Lower leg skin (tissue), 4 donors: ENCODE results near the gene NOVA2. TPM values are rescaled to one million over a fixed set of nuclear protein-coding genes. Genes with fewer than 3 reads are reported as not detected.

Experiments
- DNase-seq, 2 donors: peaks; one replicate each; pipeline ENCODE4 v3.0.0-alpha.2; 2019; ENCODE audit warnings: low spot score in 2 of 2
- H3K4me3 ChIP-seq: fragments of 200-600 bp; sonication (generic); 2 replicates; pipeline ENCODE4 v1.5.1; 2017; ENCODE audit warnings: mild to moderate bottlenecking, low read depth; ENCODE audit not compliant: poor library complexity, severe bottlenecking
- POLR2A ChIP-seq, 2 donors: fragments of 450-650 bp; IDR thresholded peaks; one replicate each; pipeline ENCODE4 v1.6.1; 2016 to 2017; ENCODE audit warnings: antibody characterized with exemption in 2 of 2, mild to moderate bottlenecking in 1 of 2, moderate library complexity in 1 of 2
- WGBS, 2 donors: methylation state at CpG; one replicate each; pipeline ENCODE4 v1.1.5; 2018; 5-methylcytosine and 5-hydroxymethylcytosine counted together
- intact Hi-C: fragments of 100-400 bp; cut with DNase I; formaldehyde crosslinking; loops from one replicate; pipeline ENCODE4 v1.15.0; 2023; ENCODE audit warnings: low total_unique reads
- total RNA-seq, 4 donors: library from RNA; depleted of rRNA; stranded (reverse); fragments of >200 nt; gene quantifications; one replicate each; pipeline ENCODE4 v1.1.0, GENCODE V29; 2016
- TF ChIP-seq, protein P1 (sequence below), 3 donors: fragments of 450-650 bp; IDR thresholded peaks; one replicate each; pipeline ENCODE4 v1.5.1; 2016; ENCODE audit warnings: antibody characterized with exemption in 3 of 3, mild to moderate bottlenecking in 3 of 3, moderate library complexity in 2 of 3

Gene NOVA2
- total RNA-seq, 4 donors from 2014 or later, result 0.25 to 0.91 (median 0.66) TPM

DNA sequence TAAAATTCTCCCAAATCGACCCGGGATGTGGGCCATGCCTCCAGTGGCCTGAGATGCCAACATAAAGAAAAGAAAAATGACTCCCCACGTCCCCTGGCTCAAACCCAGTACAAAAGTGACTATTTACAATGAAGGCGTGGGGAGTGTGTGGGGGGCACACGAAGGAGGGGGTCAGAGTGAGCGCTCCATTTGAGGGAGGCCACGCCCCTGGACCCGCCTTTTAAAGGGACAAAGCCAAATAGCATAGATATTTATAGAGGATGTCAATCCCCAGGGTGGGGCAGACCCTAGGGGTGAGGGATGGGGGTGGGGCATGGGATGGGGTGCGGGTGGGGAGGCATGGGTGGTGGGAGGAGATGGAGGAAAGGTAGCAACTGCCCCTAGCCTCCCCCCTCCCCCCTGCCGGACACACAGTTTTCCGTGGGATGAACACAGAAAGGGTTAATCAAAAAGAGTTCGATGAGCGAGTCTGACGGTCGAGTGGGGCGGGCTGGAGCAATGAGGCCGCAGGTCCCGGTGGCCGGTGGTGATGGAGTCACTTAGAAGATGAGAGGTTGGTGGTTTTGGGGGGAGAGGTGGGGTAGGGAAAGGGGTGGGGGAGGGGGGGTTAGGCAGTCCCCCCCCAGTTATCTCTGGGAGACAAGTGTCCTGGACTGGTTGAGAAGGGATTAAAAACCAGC lies 39.0 kb downstream of the NOVA2 start:
- H3K4me3 ChIP-seq, result no peak overlapping the region
- intact Hi-C loops, result no loop called here
- TF ChIP-seq, protein P1, sequence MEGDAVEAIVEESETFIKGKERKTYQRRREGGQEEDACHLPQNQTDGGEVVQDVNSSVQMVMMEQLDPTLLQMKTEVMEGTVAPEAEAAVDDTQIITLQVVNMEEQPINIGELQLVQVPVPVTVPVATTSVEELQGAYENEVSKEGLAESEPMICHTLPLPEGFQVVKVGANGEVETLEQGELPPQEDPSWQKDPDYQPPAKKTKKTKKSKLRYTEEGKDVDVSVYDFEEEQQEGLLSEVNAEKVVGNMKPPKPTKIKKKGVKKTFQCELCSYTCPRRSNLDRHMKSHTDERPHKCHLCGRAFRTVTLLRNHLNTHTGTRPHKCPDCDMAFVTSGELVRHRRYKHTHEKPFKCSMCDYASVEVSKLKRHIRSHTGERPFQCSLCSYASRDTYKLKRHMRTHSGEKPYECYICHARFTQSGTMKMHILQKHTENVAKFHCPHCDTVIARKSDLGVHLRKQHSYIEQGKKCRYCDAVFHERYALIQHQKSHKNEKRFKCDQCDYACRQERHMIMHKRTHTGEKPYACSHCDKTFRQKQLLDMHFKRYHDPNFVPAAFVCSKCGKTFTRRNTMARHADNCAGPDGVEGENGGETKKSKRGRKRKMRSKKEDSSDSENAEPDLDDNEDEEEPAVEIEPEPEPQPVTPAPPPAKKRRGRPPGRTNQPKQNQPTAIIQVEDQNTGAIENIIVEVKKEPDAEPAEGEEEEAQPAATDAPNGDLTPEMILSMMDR (IDR thresholded peaks at IDR 0.05), result no peak
- TF ChIP-seq POLR2A (IDR thresholded peaks at IDR 0.05), result no peak
- 31 to 36% methylated on average over 19 of the region's 19 CpGs for WGBS, 2 donors
- DNase-seq, result no peak

DNA sequence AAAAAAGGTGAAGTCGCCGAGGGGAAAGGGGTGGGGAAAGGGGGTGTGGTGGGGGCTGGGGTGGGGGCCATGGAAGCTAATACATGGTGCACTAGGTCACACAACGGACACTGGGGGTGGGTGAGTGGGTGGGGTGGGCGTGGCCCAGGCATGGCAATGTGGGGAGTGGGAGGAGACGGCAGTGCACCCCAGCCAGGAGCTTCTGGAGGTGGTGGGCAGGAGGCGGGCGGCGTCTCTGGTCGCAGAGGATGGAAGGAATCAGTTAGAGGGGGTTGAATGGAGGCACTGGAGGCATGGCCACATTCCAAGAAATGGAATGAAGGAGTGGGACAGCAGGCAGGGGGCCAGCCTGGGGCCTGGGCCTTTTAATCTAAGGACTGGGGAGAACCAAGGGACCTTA lies 39.9 kb downstream of the NOVA2 start:
- no peak for TF ChIP-seq POLR2A (IDR thresholded peaks at IDR 0.05)
- TF ChIP-seq, protein P1 (IDR thresholded peaks at IDR 0.05), result no peak
- 61 to 63% methylated on average over 9 of the region's 9 CpGs for WGBS, 2 donors
- no peak for DNase-seq
- no peak overlapping the region for H3K4me3 ChIP-seq
- intact Hi-C loops, result no loop called here

GRCh38 chr19:45931055-45931454 lies 42.6 kb downstream of the NOVA2 start:
- TF ChIP-seq, protein P1 (IDR thresholded peaks at IDR 0.05), result no peak
- no peak for TF ChIP-seq POLR2A (IDR thresholded peaks at IDR 0.05)
- intact Hi-C loops, result no loop called here
- DNase-seq, result no peak
- WGBS, 2 donors, result 69 to 79% methylated on average over 3 of the region's 3 CpGs
- H3K4me3 ChIP-seq, result no peak overlapping the region

DNA sequence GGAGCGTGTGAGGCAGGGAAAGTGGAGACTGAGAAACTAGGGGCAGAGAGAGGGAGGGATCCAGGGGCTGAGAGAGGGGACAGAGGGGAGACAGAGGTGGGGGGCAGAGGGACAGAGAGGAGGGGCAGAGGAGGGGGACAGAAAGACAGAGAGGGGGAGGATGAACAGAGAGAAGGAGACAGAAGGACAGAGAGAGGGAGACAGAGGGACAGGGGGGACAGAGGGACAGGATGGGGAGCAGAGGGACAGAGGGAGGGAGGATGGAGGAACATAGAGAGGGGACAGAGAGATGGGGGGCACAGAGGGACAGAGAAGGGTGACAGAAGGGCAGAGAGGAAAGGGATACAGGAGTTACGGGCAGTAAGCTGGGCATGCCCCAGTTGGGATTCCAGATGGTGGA lies 44.4 kb downstream of the NOVA2 start:
- H3K4me3 ChIP-seq, result no peak overlapping the region
- 65 to 78% methylated on average over 2 of the region's 2 CpGs for WGBS, 2 donors
- intact Hi-C loops, result no loop called here
- TF ChIP-seq, protein P1 (IDR thresholded peaks at IDR 0.05), result no peak
- no peak for TF ChIP-seq POLR2A (IDR thresholded peaks at IDR 0.05)
- DNase-seq, result no peak

- WGBS, 2 donors, result 9% methylated on average over 33 of the region's 33 CpGs
- intact Hi-C loops, result no loop called here
- peak; percentile 88 to 97 for DNase-seq
- no peak overlapping the region for H3K4me3 ChIP-seq
- no peak for TF ChIP-seq POLR2A (IDR thresholded peaks at IDR 0.05)
- TF ChIP-seq, protein P1 (IDR thresholded peaks at IDR 0.05), result no peak
Observed at GRCh38 chr19:45927565-45928261, 46.0 kb downstream of the NOVA2 start.
